C4-2B (cell line): ENCODE data around the gene GLI3.

Experiments used
- H3K27ac ChIP-seq: fragments of 450-650 bp; 2 replicates; pipeline ENCODE4 v1.5.1; 2017
- CTCF ChIP-seq: fragments of 450-650 bp; conservative IDR thresholded peaks from 2 replicates; pipeline ENCODE4 v1.5.1; 2017; ENCODE audit warnings: mild to moderate bottlenecking
- ZFX ChIP-seq: fragments of 450-650 bp; IDR thresholded peaks from 2 replicates; pipeline ENCODE4 v1.6.1; 2017

GLI3 gene

GRCh38 chr7:42016517-42016916, 220.5 kb downstream of the GLI3 start:
- no peak for TF ChIP-seq ZFX
- TF ChIP-seq CTCF = no peak
- H3K27ac ChIP-seq = no peak overlapping the region

- TF ChIP-seq ZFX = no peak
- TF ChIP-seq CTCF = peak; percentile 96
- H3K27ac ChIP-seq = no peak overlapping the region
Observed at GRCh38 chr7:42014625-42015618, 222.1 kb downstream of the GLI3 start.

- no peak overlapping the region for H3K27ac ChIP-seq
Observed at GRCh38 chr7:42012786-42013360, 224.1 kb downstream of the GLI3 start.

GRCh38 chr7:42012313-42012712, 224.7 kb downstream of the GLI3 start:
- TF ChIP-seq CTCF (no peak), ZFX (no peak)

More at GRCh38 chr7:42012786-42013360, 224.1 kb downstream of the GLI3 start:
- TF ChIP-seq ZFX = no peak
- no peak for TF ChIP-seq CTCF

GRCh38 chr7:42011846-42012245, 225.2 kb downstream of the GLI3 start:
- TF ChIP-seq CTCF (no peak), ZFX (no peak)

More at GRCh38 chr7:42012313-42012712, 224.7 kb downstream of the GLI3 start:
- H3K27ac ChIP-seq = no peak overlapping the region

GRCh38 chr7:42010751-42011150, 226.3 kb downstream of the GLI3 start:
- TF ChIP-seq CTCF = no peak
- no peak for TF ChIP-seq ZFX
- H3K27ac ChIP-seq = no peak overlapping the region

More at GRCh38 chr7:42011846-42012245, 225.2 kb downstream of the GLI3 start:
- no peak overlapping the region for H3K27ac ChIP-seq
